Measurements from ENCODE around the gene ITFG1.
A peak's percentile ranks its signal among the peaks of the same experiment; 100 is the strongest.
"Not testable (repeated sequence)": the region's sequence is repeated elsewhere in the genome, so short reads cannot be mapped to it uniquely, and the experiment has no call there.

Gene ITFG1

DNA sequence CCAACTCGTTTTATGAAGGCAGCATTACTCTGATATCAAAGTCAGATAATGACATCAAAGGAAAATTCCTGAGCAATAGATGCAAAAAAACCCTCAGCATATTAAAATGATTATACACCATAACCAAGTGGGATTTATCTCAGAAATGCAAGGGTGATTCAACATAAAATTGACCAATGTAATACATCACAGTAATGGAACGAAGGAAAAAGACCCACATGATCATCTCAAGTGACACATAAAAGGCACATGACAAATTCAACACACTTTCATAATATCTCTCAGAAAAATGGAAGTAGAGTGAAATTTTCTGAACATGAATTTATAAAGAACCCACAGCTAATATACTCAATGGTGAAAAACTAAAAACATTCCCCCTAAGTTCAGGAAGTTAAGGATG, 118.8 kb downstream of the ITFG1 start:
- FAIRE-seq, result no peak
- DNase-seq (ENCODE audit: low spot score), result no peak

DNA sequence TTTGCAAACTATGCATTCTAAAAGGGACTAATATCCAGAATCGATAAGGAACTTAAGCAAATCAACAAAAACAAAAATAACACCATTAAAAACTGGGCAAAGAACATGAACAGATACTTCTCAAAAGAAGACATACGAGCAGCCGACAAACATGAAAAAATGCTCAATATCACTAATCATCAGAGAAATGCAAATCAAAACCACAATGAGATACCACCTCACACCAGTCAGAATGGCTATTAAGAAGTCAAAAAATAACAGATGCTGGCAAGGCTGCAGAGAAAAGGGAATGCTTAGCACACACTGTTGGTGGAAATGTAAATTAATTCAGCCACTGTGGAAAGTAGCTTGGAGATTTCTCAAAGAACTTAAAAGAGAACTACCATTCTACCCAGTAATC, 130.3 kb downstream of the ITFG1 start:
- DNase-seq (ENCODE audit: low spot score), result not testable (repeated sequence)

DNA sequence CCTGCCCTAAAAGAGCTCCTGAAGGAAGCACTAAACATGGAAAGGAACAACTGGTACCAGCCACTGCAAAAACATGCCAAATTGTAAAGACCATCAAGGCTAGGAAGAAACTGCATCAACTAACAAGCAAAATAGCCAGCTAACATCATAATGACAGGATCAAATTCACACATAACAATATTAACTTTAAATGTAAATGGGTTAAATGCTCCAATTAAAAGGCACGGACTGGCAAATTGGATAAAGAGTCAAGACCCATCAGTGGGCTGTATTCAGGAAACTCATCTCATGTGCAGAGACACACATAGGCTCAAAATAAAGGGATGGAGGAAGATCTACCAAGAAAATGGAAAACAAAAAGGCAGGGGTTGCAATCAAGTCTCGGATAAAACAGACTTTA, 136.6 kb downstream of the ITFG1 start:
- not testable (repeated sequence) for FAIRE-seq; DNase-seq (ENCODE audit: low spot score)

More for the DNA sequence above, 130.3 kb downstream of the ITFG1 start:
- not testable (repeated sequence) for FAIRE-seq

DNA sequence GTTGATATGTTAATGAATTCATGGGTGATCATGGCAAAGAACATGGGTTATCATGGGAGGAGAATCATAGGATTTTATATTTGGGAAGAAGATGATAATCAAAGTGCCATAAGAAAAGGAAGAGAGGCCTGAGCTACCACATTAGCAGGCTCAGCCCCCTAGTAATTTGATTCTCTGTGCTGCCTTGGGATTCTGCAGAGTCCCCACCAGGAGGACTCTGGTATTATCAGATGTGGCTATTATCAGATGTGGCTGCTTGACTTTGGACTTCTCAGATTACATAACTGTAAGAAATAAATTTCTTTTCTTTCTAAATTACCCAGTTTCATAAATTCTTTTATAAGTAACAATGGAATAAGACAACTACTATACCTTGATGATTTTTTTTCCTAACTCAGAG, 137.6 kb downstream of the ITFG1 start:
- FAIRE-seq, result no peak
- DNase-seq (ENCODE audit: low spot score), result no peak

DNA sequence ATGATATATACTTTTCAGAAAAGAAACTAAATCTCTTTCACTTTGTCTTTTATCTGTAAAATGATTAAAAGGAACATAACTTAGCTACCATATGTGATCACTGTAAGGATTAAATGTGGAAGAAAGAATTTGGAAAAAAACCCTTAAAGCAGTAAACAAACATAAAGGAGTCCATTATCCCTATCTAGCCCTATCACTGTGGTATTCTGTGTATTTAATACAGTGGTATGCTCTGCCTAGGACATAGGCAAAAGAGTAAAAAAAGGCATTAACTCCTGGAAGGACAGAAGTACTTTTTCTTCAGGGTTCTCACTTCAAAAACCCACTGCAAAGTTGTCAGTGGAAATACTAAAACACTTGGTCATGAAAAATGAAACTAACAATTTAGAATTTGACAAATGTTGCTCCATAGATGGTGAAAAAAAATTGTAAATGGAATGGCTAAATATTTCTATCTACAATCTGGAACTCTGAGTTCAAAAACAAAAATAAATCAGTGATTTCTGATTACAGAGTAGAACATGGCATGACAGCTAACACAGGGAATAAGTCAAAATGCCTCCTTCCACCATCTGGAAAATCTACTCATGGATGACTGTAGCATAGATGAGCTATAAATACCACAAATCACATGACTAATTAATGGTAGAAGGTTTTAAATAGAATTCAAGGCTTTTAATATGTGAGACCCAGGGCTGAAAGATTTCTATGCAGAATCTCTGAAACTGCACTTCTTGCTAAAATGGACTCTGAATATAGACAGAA, 140.1 kb downstream of the ITFG1 start:
- no peak for FAIRE-seq
- DNase-seq (ENCODE audit: low spot score), result no peak

DNA sequence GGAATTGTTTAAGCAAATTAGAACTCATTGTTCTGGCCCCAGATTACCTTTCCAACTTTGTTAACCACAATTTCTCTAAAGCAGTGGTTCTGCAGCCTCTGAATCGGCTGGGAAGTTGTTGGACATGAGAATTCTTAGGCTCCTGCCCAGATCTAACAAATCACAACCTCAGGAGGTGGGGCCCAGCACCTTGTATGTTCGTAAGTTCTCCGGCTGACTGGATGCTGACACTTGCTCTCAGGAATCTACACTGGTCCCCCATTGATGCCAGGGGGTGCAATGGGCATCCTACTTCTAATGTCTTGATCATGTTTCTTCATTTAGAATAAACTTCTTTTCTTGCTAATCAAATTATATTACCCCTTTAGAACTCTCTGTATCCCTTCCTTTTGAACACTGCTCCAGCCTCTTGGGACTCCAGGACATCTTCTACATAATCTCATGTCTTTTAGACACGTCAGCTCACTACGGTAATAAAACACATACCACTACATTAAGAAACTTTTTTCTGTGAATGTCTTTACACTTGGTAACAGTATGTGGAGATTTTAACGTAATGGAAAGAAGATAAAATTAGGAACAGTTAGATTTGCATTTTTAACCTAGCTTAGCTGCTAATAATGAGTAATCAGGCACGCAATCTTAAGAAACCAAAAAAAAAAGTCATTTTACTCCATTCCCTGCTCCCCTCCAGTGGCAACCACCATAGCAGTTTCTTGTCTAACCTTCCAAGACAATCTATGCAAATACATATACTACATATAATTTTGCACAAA, 143.2 kb downstream of the ITFG1 start:
- DNase-seq (ENCODE audit: low spot score) (no peak), FAIRE-seq (no peak)

DNA sequence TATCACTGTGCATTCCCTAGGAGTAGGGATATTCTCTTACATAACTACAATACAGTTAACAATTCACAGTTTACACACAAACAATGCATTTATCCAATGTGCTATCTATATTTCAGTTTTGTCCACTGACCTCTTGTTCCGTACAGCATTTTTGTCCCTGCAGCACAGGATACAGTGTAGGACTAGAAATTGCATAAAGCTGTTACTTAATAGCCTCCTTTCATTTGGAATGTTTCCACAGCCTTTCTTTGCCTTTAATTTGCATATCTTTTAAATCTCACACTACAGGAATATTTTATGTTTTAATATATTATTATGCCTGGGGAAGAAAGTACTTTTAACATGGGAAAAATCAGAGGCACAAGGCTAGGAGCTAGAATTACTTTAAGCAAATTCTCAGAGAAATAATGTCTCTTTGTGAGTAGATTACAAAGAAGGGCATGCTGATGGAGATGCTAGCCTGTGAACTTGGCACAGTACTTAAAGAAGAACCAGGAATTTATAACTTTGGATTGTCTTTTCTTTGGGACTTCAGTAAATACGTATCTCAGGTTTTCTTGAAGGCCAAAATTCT, 144.3 kb downstream of the ITFG1 start:
- DNase-seq (ENCODE audit: low spot score), result no peak
- no peak for FAIRE-seq

DNA sequence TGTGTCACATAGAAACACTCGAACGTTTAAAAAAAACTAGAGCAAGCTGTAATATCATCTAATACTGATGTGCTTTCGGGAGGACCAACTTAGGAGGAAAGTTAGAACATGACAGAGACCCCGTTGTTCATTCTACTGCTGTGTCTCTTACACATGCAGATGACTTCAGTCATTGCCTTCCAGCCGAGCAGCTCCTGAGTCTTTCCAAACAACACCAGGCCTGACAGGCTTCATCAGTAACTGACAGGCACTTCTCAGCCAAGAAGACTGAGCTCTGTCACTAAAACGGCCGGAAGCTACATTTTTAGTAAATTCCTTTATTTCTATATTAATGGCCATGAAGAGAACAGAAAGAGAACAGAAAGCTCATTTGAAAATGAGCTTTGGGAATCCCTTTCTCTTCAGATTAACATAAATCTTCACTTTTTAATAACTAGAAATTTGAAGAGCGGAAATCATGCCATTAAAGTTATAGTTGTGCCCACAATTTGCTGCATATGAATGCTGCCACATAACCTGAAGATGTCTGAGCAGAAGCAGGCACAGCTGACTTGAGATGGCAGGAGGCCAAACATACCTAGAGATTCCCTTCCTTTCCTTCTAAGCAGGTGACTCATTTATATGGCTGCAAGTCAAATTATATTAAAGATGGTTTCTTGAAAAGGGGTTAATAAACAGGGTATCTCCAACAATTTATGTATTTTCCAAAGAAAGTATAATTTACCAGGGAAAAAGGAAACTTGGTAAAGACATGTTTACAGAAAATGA, 148.9 kb downstream of the ITFG1 start:
- no peak for FAIRE-seq

DNA sequence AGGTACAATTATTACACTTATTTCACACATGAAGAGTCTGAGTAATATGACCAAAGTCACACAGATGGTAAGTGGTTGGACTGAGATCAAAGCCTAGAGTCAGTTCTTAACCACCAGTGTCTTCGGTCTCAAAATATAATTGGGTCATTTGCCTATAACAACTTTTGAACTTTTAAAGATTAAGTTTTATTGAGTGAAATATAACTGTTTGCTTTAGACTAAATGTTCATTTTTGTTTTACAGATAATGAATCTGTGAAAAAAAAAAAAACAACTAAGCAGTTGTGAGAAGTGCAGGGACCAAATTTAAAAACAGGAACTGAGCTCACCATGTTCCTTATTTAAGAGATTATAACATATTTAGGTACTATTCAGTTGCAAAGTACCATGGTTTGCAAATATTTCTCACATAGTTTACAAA, 150.1 kb downstream of the ITFG1 start:
- DNase-seq (ENCODE audit: low spot score) (no peak), FAIRE-seq (no peak)

More for the DNA sequence above, 148.9 kb downstream of the ITFG1 start:
- peak; percentile 10 for DNase-seq (ENCODE audit: low spot score)

DNA sequence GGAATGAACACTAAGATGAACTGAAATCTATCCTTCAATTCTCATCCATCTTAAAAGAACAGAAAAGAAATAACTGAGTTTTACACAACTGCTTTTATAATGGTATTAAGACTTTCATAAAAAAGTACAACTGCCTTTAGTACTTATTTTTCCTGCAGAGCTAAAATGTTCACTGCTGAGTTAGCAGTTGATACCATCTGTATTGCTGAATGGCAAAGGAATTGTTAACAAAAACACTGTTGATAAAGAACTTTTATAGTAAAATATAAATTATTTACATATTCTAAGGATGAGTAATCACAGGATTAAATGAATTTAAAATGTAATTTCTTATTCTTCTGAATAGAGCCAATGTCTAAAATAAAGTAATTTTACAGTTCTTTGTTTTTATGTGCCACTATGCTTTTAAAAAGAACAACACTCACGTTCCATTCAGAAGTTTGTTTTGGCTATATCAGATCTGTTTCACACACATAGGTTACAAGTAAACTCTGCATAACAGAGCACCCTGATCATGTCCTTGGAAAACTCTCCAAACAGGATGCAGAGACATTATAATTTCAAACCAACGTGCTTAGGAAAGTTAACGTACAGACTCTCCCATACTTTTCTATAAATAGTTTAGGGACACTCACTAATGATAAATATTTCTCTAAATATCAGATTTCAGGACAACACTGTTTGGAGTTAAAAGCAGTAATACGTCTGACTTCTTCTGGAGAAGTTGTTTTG, 151.1 kb downstream of the ITFG1 start:
- FAIRE-seq, result no peak
- DNase-seq (ENCODE audit: low spot score), result no peak

DNA sequence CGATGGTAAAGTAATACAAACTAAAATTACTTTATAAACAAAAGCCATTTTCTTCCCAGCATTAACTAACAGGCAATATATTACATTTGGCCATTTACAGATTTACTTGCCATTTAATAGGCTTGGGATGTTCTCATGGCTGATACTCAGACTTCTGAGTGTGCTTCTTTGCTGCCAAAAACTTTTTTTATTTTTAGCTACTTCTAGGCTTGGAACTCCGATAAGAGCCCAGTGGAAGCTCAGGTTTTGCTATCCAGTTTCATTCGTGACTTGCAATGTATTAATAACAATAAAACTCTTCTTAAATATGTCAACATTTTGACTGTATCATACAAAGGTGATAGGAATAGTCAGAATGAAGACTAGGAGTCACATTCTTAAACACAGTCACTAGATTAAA, 152.3 kb downstream of the ITFG1 start:
- FAIRE-seq (no peak), DNase-seq (ENCODE audit: low spot score) (no peak)

DNA sequence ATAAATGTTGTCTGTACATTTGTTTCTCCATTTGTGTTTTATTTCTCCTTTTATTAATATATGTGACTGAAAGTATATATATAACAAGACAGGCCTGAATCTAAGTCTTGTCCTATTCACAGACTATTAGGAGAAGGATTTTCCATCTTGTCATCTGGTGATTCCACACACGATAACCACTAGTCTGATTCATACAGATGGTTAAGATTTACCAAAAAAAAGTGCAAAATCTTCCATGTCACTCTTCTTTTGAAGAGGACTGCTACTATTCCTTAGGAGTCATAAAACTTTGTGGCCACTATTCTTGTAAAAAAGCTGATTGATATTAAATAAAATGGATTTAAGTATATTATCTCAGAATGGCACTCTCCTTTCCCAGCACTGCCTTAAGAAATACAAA, 156.3 kb downstream of the ITFG1 start:
- FAIRE-seq (no peak), DNase-seq (ENCODE audit: low spot score) (no peak)

DNA sequence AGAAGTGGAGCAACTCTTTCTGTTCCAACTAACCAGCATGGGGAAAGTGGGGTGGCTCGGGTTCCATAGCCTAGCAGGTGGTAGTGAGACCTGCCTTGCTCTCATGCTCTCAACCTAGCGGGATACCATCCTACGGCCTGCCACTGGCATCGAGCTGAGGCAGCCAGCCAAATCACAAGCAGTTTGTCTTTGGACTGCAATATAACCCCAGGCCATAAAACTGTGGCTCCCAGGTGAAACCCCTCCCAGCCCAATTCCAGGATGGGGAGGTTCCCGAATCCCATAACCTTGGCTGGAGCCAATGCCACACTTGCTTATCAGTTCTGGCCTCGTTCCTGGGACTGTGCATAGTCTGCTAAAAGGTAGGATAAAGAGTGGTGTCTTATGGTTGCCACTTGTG, 161.3 kb downstream of the ITFG1 start:
- no peak for DNase-seq (ENCODE audit: low spot score)
- FAIRE-seq, result no peak

DNA sequence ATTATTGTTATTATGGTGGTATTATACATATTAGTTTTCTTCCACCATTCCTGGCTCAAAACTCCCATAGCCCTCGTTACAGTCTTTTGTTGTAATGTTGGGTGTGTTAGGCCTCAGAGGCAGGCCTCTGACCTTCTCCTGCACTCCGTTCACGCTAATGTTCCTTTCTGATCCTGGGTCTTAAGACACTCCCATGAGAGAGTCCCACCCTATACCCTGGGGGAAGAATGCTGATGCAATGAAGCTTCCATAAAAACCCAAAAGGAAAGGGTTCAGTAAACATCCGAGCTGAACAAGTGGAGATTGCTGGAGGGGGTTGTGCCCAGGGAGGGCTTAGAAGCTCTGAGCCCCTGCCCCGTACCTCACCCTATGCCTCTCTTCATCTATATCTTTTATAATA, 175.9 kb downstream of the ITFG1 start:
- FAIRE-seq (no peak), DNase-seq (ENCODE audit: low spot score) (no peak)

DNA sequence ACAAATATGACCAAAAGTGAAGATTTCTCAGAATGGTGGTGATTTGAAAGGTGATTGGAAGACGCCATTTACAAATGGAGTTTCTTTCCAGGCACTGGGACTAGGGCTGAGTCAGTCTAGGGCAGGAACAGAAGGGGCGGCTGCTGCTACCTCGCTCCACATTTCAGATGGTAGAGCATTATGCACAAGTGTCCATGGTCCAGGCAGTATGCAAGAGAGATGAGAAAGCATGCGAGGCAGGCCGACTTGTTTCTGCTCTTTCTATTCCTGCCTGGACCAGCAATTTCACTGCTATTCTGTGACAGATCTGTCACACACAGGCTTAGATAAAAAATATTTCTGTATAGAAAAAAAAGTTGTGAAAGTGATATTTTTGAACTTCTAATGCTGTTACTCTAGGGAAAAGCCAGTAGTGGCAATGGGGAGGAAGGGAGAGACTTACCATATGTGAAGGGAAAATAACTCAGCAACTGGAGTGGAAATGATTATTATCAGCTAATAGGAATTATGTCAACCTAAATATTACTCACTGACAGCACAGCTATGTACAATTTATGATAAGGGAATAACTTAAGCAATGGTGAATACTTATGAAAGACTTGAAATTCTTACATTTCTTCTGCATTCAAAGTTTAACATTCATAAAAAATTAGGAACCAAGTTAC, 182.4 kb downstream of the ITFG1 start:
- FAIRE-seq (no peak), DNase-seq (ENCODE audit: low spot score) (no peak)

DNA sequence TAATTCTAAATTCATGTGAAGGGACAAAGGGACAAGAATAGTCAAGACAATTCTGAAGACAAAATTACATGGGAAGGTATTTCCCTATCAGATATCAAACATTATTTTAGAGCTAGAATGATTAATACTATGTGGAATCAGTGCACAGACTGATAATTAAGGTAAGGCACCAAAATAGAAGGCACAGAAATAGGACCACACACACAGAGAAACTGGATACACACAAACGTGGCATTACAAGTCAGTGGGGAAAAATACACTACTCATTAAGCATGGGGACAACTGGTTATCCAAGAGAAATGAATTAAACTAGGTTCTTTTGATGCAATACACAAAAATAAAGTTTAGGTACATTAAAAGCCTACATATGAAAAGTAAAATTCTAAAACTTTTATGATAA, 184.3 kb downstream of the ITFG1 start:
- FAIRE-seq, result no peak
- no peak for DNase-seq (ENCODE audit: low spot score)

DNA sequence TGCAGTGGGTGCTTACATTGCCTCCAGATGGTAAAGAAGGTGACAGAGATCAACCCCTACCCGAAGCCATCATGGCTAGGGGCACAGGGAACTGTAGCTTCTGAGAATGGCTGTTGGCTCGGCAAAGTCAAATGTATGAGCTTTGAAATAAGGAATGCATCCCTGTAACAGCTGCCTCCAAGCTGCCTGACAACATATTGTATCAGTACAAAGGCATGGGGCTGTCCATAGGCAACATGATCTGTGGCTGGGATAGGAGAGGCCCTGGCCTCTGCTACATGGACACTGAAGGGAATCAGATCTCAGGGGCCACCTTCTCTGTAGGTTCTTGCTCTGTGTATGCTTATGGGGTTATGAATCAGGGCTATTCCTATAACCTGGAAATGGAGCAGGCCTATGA, 197.9 kb downstream of the ITFG1 start:
- DNase-seq (ENCODE audit: low spot score) (no peak), FAIRE-seq (no peak)

DNA sequence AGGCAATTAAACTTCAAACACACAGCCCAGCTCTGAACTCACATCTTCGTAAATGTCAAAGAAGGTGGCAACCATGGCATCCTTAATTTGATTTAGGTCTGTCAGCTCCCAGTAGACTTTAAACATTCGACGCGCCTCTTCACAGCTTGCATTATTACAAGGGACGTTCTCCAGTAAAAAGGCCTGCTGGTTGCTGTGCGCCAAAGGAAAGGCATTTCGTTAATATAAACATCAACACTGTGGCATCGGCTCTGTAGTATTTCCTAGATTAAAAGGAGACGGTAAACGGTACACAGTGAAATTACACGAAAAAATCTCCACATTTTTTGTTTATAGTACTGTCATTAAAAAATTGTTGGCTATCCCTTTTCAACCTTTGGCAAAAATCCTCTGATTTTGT, 200.4 kb downstream of the ITFG1 start:
- DNase-seq (ENCODE audit: low spot score) (no peak), FAIRE-seq (no peak)

DNA sequence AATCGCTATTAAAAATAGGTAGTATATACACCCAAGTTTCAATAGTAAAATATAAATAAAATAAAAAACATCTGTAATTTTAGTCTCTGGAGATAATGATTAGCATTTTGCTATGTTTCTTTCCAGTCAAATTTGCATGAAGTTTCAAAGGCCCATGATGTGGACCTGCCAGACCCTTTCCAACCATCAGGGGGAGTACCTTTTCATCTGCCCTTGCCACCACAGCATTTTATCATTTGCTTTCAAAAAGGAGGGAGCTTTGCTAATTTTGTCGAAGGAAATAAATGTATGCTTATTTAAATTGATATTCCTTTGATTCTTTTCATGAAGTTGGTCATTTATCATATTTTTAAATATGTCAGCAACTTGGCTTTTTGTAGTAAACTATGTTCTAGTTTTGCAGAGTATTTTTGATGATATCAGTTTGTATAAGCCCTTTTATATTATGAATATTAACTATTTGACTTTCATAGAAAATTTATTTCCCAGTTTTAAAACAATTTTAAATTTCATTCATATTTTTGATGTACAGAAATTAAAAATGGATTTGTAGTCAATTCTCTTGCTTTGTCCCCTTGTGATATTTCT, 201.9 kb downstream of the ITFG1 start:
- DNase-seq (ENCODE audit: low spot score) (peak; percentile 31), FAIRE-seq (peak; percentile 78)

DNA sequence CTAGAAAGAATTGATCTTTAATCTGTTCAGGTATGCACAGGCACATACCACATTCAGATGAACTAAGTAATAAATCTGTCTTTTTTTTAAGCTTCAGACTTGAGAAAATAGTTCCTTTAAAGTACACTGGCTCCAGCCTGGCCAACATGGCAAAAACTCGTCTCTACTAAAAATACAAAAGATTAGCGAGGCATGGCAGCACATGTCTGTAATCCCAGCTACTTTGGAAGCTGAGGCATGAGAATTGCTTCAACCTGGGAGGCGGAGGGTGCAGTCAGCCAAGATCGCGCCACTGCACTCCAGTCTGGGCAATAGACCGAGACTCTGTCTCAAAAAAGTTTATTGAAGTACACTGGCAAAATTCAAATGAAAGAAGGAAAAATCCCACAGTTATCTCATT, 206.1 kb downstream of the ITFG1 start:
- DNase-seq (ENCODE audit: low spot score) (no peak), FAIRE-seq (no peak)

Measured in RCC 7860 (cell line).